T-cell (primary cell): Measurements from ENCODE around the gene RIPOR3. TPM values are rescaled to one million over a fixed set of nuclear protein-coding genes. Genes with fewer than 3 reads are reported as not detected.
"Not testable (repeated sequence)": the region's sequence is repeated elsewhere in the genome, so short reads cannot be mapped to it uniquely, and the experiment has no call there.

Experiments
- ATAC-seq, 4 experiments: fragments of 200-7000 bp in 3 of 4; fragments of 150-1000 bp in 1 of 4; cut with Tn5 transposase; replicated peaks in 1 of 4; 1 replicate in 3 of 4; 2 replicates in 1 of 4; pipeline ENCODE4 v1.10.0; 2021; ENCODE audit warnings: moderate library complexity in 3 of 4, mild to moderate bottlenecking in 2 of 4, moderate number of reproducible peaks in 1 of 4
- CTCF ChIA-PET, 2 donors: fragments of 300-600 bp; sonication (Branson Sonifier 250); formaldehyde crosslinking; loops; one replicate each; lab custom pipeline; 2022; ENCODE audit warnings: antibody characterized with exemption in 2 of 2; lab: Charles Lee
- POLR2A ChIA-PET, 2 donors: fragments of 300-600 bp; sonication (Branson Sonifier 250); formaldehyde crosslinking; loops; one replicate each; lab custom pipeline; 2022; ENCODE audit warnings: antibody characterized with exemption in 2 of 2; lab: Charles Lee
- DNase-seq, 35 experiments: peaks; one replicate each; pipeline versions ENCODE4 v3.0.0 to v3.0.0-alpha.2; 2013 to 2023
- H3K27ac ChIP-seq: one replicate; pipeline ENCODE4 v1.5.1; 2013; ENCODE audit warnings: low read length
- H3K27me3 ChIP-seq, 2 experiments: replicated peaks in 1 of 2; 1 replicate in 1 of 2; 2 replicates in 1 of 2; pipeline versions ENCODE4 v1.6.1 to v1.7.0; 2013; ENCODE audit warnings: low read length in 1 of 2, mixed read lengths in 1 of 2; ENCODE audit not compliant: control insufficient read depth in 2 of 2, insufficient read depth in 2 of 2; ENCODE audit errors: extremely low read depth in 1 of 2
- H3K36me3 ChIP-seq, 2 donors: 1 replicate in 1 of 2; 2 replicates in 1 of 2; pipeline versions ENCODE4 v1.6.1 to v1.7.0; 2013; ENCODE audit warnings: low read length in 1 of 2; ENCODE audit not compliant: control insufficient read depth in 2 of 2, insufficient read depth in 1 of 2; ENCODE audit errors: extremely low read depth in 1 of 2
- H3K4me1 ChIP-seq, 2 experiments: 1 replicate in 1 of 2; 2 replicates in 1 of 2; pipeline versions ENCODE4 v1.6.1 to v1.7.0; 2013; ENCODE audit warnings: low read length in 2 of 2, mixed read lengths in 1 of 2; ENCODE audit not compliant: insufficient read depth in 2 of 2, control insufficient read depth in 1 of 2; ENCODE audit errors: extremely low read depth in 1 of 2
- H3K4me3 ChIP-seq, 2 donors: 1 replicate in 1 of 2; 2 replicates in 1 of 2; pipeline versions ENCODE4 v1.5.1 to v1.7.0; 2013; ENCODE audit warnings: mild to moderate bottlenecking in 2 of 2, low read length in 1 of 2, moderate library complexity in 1 of 2; ENCODE audit not compliant: control insufficient read depth in 1 of 2; ENCODE audit errors: extremely low read depth in 1 of 2
- H3K9me3 ChIP-seq: 2 replicates; pipeline ENCODE4 v1.7.0; 2013
- H3K27ac Mint-ChIP-seq, 2 donors: one replicate each; pipeline ENCODE4 v1.8.0; 2020 to 2021; ENCODE audit warnings: mild to moderate bottlenecking in 2 of 2, mixed read lengths in 2 of 2
- H3K27me3 Mint-ChIP-seq, 2 donors: one replicate each; pipeline ENCODE4 v1.8.0; 2021 to 2022; ENCODE audit warnings: mixed read lengths in 2 of 2
- H3K36me3 Mint-ChIP-seq: one replicate; pipeline ENCODE4 v1.8.0; 2021; ENCODE audit warnings: mixed read lengths
- H3K4me1 Mint-ChIP-seq, 3 donors: one replicate each; pipeline ENCODE4 v1.8.0; 2020 to 2022; ENCODE audit warnings: mixed read lengths in 3 of 3, mild to moderate bottlenecking in 1 of 3
- H3K4me3 Mint-ChIP-seq, 3 donors: one replicate each; pipeline ENCODE4 v1.8.0; 2020 to 2022; ENCODE audit warnings: mild to moderate bottlenecking in 3 of 3, mixed read lengths in 3 of 3, moderate library complexity in 3 of 3
- H3K9me3 Mint-ChIP-seq, 3 donors: one replicate each; pipeline ENCODE4 v1.8.0; 2020 to 2022; ENCODE audit warnings: mixed read lengths in 3 of 3
- WGBS: methylation state at CpG from one replicate; pipeline ENCODE4 v1.1.5; 2013; ENCODE audit warnings: missing lambda C conversion rate; ENCODE audit not compliant: insufficient coverage; 5-methylcytosine and 5-hydroxymethylcytosine counted together
- total RNA-seq, 35 experiments: library from RNA in 6 of 35; stranded (reverse) in 6 of 35; fragments of 120-200 nt in 1 of 35; gene quantifications; one replicate each; pipeline versions ENCODE4 v1.2.1 to v1.2.4 and lab custom pipeline; 2013 to 2026

RIPOR3 gene
- total RNA-seq, 5 donors from 2014 or later (not counting 1 experiment from before 2014, with no cell fraction given) = 0.25 to 0.88 (median 0.42) TPM

DNA sequence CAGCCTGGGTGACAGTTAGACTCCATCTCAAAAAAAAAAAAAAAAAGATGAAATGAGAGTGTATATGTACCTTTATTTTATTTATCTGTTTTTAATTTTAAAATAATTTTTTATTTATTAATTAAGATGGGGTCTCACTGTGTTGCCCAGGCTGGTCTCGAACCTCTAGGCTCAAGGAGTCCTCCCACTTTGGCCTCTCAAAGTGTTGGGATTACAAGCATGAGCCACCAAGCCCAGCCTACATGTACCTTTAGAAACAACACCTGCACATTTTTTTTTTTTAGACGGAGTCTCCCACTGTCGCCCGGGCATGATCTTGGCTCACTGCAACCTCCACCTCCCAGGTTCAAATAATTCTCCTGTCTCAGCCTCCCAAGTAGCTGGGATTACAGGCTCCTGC is 28.0 kb upstream of the RIPOR3 start:
- no peaks in the 10 kb centered on the region for H3K36me3 ChIP-seq
- POLR2A ChIA-PET = no interaction called here
- H3K4me1 Mint-ChIP-seq = no peaks in the 10 kb centered on the region

GRCh38 chr20:50717974-50718761 is 26.8 kb upstream of the RIPOR3 start:
- Histone ChIP-seq H3K36me3 (no peaks in the 10 kb centered on the region), H3K9me3 (no peaks in the 10 kb centered on the region), H3K27me3 (peaks cover 0 to 20% of the 10 kb centered on the region in 2 experiments), H3K27ac (no peak overlapping the region), H3K4me3 (no peak overlapping the region), H3K4me1 (no peaks in the 10 kb centered on the region)
- Mint-ChIP-seq H3K27me3 (peaks cover 14 to 15% of the 10 kb centered on the region in 2 donors), H3K4me1 (no peaks in the 10 kb centered on the region), H3K36me3 (no peaks in the 10 kb centered on the region), H3K4me3 (no peak overlapping the region), H3K9me3 (no peaks in the 10 kb centered on the region), H3K27ac (no peak overlapping the region)
- ChIA-PET POLR2A (no interaction called here), CTCF (interaction anchor here in 1 of 2 donors (0.6 kb wide), 1 partner anchor 33 kb away, joined by 3 read pairs; no protein-coding TSS in a partner anchor)
- ATAC-seq (no peak), DNase-seq (no peak)
- 59% methylated on average over 3 of the region's 13 CpGs for WGBS

More for the DNA sequence above, 28.0 kb upstream of the RIPOR3 start:
- Histone ChIP-seq H3K27ac (no peak overlapping the region), H3K9me3 (no peaks in the 10 kb centered on the region), H3K4me1 (no peaks in the 10 kb centered on the region), H3K27me3 (peaks cover 0 to 17% of the 10 kb centered on the region in 2 experiments), H3K4me3 (no peak overlapping the region)
- ATAC-seq (no peak), DNase-seq (no peak)
- Mint-ChIP-seq H3K27ac (no peak overlapping the region), H3K9me3 (no peaks in the 10 kb centered on the region), H3K4me3 (no peak overlapping the region), H3K36me3 (no peaks in the 10 kb centered on the region), H3K27me3 (peaks cover 5 to 7% of the 10 kb centered on the region in 2 donors)
- 100% methylated on average over 1 of the region's 4 CpGs for WGBS
- CTCF ChIA-PET = no interaction called here

DNA sequence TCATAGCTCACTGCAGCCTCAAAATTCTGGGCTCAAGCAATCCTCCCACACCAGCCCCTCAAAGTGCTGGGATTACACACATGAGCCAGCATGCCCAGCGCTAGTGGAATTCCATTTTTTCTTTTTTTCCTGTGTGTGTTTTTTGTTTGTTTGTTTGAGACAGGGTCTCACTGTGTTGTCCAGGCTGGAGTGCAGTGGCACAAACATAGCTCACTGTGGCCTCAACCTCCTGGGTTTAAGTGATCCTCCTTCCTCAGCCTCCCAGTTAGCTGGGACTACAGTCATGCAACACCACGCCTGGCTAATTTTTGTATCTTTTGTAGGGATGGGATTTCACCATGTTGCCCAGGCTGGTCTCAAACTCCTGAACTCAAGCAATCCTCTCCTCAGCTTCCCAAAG is 26.0 kb upstream of the RIPOR3 start:
- WGBS = no CpG with 5 or more reads among the region's 2 CpGs
- no peaks in the 10 kb centered on the region for H3K36me3 ChIP-seq
- ChIA-PET POLR2A (no interaction called here), CTCF (no interaction called here)
- Mint-ChIP-seq H3K36me3 (no peaks in the 10 kb centered on the region), H3K27ac (no peak overlapping the region), H3K9me3 (no peaks in the 10 kb centered on the region), H3K4me1 (no peaks in the 10 kb centered on the region), H3K4me3 (no peak overlapping the region), H3K27me3 (peaks cover 18 to 22% of the 10 kb centered on the region in 2 donors)
- H3K4me3 ChIP-seq = no peak overlapping the region
- DNase-seq = no peak
- peaks cover 0 to 25% of the 10 kb centered on the region in 2 experiments for H3K27me3 ChIP-seq
- no peak for ATAC-seq
- H3K9me3 ChIP-seq = no peaks in the 10 kb centered on the region
- H3K27ac ChIP-seq = no peak overlapping the region
- H3K4me1 ChIP-seq = no peaks in the 10 kb centered on the region

DNA sequence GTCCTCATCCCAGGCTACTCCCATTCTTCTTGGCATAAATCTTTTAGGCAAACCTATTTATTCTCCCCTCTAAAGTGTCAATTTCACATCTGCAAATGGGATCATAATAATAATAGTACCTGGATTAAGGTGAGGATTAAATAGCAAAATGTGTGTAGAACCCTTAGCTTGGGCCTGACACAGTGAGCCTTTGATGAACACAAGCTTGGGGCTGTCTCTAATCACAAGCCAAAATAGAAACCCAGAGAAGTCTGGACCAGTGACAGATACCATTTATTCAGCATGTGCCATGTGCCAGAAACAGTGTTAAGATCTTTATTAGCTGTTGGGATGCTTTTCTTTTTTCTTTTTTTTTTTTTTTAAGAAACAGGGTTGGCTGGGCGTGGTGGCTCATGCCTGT is 25.2 kb upstream of the RIPOR3 start:
- Histone ChIP-seq H3K27me3 (peaks cover 0 to 28% of the 10 kb centered on the region in 2 experiments), H3K27ac (no peak overlapping the region), H3K9me3 (no peaks in the 10 kb centered on the region), H3K4me1 (no peaks in the 10 kb centered on the region), H3K36me3 (no peaks in the 10 kb centered on the region), H3K4me3 (no peak overlapping the region)
- WGBS = no CpG with 5 or more reads among the region's 1 CpG
- Mint-ChIP-seq H3K36me3 (no peaks in the 10 kb centered on the region), H3K4me3 (no peak overlapping the region), H3K4me1 (no peaks in the 10 kb centered on the region), H3K9me3 (no peaks in the 10 kb centered on the region), H3K27ac (no peak overlapping the region), H3K27me3 (peaks cover 23 to 26% of the 10 kb centered on the region in 2 donors)
- CTCF ChIA-PET = interaction anchor here in 1 of 2 donors (0.5 kb wide), 1 partner anchor 484 kb away, joined by 7 read pairs; no protein-coding TSS in a partner anchor
- POLR2A ChIA-PET = interaction anchor here in 1 of 2 donors (0.7 kb wide), 1 partner anchor 770 kb away, joined by 8 read pairs; no protein-coding TSS in a partner anchor
- no peak for DNase-seq
- ATAC-seq = no peak

GRCh38 chr20:50715694-50716093 is 24.4 kb upstream of the RIPOR3 start:
- Mint-ChIP-seq H3K4me1 (no peaks in the 10 kb centered on the region), H3K27ac (no peak overlapping the region), H3K9me3 (no peaks in the 10 kb centered on the region), H3K27me3 (peaks cover 26 to 33% of the 10 kb centered on the region in 2 donors), H3K36me3 (no peaks in the 10 kb centered on the region), H3K4me3 (no peak overlapping the region)
- ATAC-seq (no peak), DNase-seq (no peak)
- Histone ChIP-seq H3K4me1 (no peaks in the 10 kb centered on the region), H3K9me3 (no peaks in the 10 kb centered on the region), H3K27me3 (peaks cover 0 to 28% of the 10 kb centered on the region in 2 experiments), H3K4me3 (no peak overlapping the region), H3K36me3 (no peaks in the 10 kb centered on the region), H3K27ac (no peak overlapping the region)
- CTCF ChIA-PET = no interaction called here
- POLR2A ChIA-PET = interaction anchor here in 1 of 2 donors (0.7 kb wide), 1 partner anchor 771 kb away, joined by 8 read pairs; no protein-coding TSS in a partner anchor
- 67% methylated on average over 1 of the region's 3 CpGs for WGBS

- H3K36me3 ChIP-seq, ATAC-seq, H3K27ac Mint-ChIP-seq, H3K27ac ChIP-seq, H3K4me3 Mint-ChIP-seq, H3K4me3 ChIP-seq, H3K4me1 ChIP-seq, POLR2A ChIA-PET, H3K9me3 Mint-ChIP-seq, H3K9me3 ChIP-seq, H3K4me1 Mint-ChIP-seq, H3K36me3 Mint-ChIP-seq, DNase-seq: not testable (repeated sequence)
- CTCF ChIA-PET = interaction anchor here in 1 of 2 donors (0.7 kb wide), 1 partner anchor 702 kb away, joined by 3 read pairs; no protein-coding TSS in a partner anchor
- peaks cover 0 to 28% of the 10 kb centered on the region in 2 experiments for H3K27me3 ChIP-seq
- 93% methylated on average over 2 of the region's 12 CpGs for WGBS
- peaks cover 26 to 37% of the 10 kb centered on the region in 2 donors for H3K27me3 Mint-ChIP-seq
Observed at GRCh38 chr20:50714426-50714825, 23.1 kb upstream of the RIPOR3 start.
